ENCODE results near the gene PRKD2. TPM values are rescaled to one million over a fixed set of nuclear protein-coding genes. Genes with fewer than 3 reads are reported as not detected.

The PRKD2 gene
- total and polyA plus RNA-seq, 4 donors, result 7.3 to 14.4 (median 9.3) TPM

DNA sequence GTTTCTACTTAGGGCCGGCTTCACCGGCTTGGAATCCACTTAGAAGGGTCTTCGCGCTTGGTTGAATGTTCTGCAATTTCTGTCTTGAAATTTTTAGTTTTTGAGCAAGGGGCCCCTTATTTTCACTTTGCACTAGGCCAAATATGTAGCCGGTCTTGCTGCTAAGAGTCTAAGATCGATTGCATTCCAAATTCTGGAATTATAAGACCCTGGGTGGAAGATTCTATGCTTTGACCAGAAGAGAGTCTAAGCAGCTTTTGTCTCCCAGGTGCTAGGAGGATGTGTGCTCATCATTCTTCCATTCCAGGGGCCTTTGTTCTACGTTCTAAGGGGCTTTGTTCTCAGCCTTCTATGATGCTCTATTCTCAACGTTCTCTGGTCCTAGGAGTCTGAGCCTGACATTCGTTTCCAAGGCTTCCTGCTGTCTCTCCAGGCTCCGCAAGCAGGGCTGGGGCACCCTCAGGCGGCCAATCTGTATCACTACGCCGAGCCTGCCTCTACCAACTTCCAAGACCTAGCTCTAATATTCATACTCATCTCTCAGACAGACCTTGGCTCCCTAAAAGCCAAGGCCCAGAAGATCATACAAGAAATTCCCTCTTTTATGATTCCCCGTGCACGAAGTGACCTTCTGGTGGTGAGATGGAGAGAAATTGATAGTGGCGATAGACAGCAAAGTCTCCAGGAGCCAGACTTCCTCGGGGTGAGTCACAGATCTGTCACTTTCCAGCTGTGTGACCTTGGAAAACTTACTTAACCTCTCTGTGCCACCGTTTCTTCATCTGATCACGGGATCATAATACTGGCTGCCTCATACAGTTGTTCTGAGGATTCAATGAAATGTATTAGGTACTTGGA lies 55.0 kb downstream of the PRKD2 start:
- peak; percentile 72 for DNase-seq (ENCODE audit: low spot score)
- TF ChIP-seq, protein P1, sequence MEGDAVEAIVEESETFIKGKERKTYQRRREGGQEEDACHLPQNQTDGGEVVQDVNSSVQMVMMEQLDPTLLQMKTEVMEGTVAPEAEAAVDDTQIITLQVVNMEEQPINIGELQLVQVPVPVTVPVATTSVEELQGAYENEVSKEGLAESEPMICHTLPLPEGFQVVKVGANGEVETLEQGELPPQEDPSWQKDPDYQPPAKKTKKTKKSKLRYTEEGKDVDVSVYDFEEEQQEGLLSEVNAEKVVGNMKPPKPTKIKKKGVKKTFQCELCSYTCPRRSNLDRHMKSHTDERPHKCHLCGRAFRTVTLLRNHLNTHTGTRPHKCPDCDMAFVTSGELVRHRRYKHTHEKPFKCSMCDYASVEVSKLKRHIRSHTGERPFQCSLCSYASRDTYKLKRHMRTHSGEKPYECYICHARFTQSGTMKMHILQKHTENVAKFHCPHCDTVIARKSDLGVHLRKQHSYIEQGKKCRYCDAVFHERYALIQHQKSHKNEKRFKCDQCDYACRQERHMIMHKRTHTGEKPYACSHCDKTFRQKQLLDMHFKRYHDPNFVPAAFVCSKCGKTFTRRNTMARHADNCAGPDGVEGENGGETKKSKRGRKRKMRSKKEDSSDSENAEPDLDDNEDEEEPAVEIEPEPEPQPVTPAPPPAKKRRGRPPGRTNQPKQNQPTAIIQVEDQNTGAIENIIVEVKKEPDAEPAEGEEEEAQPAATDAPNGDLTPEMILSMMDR (IDR thresholded peaks at IDR 0.05; ENCODE audit: low read depth, low read length, missing input control), result peak; percentile 91
- TF ChIP-seq, protein P2, sequence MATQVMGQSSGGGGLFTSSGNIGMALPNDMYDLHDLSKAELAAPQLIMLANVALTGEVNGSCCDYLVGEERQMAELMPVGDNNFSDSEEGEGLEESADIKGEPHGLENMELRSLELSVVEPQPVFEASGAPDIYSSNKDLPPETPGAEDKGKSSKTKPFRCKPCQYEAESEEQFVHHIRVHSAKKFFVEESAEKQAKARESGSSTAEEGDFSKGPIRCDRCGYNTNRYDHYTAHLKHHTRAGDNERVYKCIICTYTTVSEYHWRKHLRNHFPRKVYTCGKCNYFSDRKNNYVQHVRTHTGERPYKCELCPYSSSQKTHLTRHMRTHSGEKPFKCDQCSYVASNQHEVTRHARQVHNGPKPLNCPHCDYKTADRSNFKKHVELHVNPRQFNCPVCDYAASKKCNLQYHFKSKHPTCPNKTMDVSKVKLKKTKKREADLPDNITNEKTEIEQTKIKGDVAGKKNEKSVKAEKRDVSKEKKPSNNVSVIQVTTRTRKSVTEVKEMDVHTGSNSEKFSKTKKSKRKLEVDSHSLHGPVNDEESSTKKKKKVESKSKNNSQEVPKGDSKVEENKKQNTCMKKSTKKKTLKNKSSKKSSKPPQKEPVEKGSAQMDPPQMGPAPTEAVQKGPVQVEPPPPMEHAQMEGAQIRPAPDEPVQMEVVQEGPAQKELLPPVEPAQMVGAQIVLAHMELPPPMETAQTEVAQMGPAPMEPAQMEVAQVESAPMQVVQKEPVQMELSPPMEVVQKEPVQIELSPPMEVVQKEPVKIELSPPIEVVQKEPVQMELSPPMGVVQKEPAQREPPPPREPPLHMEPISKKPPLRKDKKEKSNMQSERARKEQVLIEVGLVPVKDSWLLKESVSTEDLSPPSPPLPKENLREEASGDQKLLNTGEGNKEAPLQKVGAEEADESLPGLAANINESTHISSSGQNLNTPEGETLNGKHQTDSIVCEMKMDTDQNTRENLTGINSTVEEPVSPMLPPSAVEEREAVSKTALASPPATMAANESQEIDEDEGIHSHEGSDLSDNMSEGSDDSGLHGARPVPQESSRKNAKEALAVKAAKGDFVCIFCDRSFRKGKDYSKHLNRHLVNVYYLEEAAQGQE (IDR thresholded peaks at IDR 0.05), result no peak
- TF ChIP-seq NR2F2 (IDR thresholded peaks at IDR 0.05), result peak; percentile 49
- no peak for TF ChIP-seq RXRA (IDR thresholded peaks at IDR 0.05)
- peak; percentile 98 for TF ChIP-seq RAD21 (IDR thresholded peaks at IDR 0.05)
- Histone ChIP-seq H3K9ac (ENCODE audit: low read depth in 1 of 2, low read length in 2 of 2) (no peak overlapping the region), H3K9me3 (ENCODE audit: control insufficient read depth in 4 of 4, low read length in 3 of 4) (no peaks in the 10 kb centered on the region), H3K27ac (ENCODE audit: low read depth in 1 of 2, low read length in 2 of 2) (peak overlapping the region in 1 of 2 donors; percentile 57), H3K36me3 (ENCODE audit: control insufficient read depth in 4 of 4, insufficient read depth in 3 of 4, low read depth in 1 of 4, low read length in 3 of 4) (no peaks in the 10 kb centered on the region), H3K4me1 (ENCODE audit: control insufficient read depth in 4 of 4, insufficient read depth in 4 of 4, low read length in 3 of 4) (peaks cover 5 to 26% (median 12%) of the 10 kb centered on the region in 4 donors), H3K4me3 (ENCODE audit: low read depth in 1 of 3, low read length in 3 of 3) (peak overlapping the region; percentile 12 to 24 (median 24)), H3K27me3 (ENCODE audit: control insufficient read depth in 4 of 4, insufficient read depth in 4 of 4, low read length in 3 of 4) (peaks cover 0 to 7% (median 4%) of the 10 kb centered on the region in 4 donors)
- WGBS, result 7% methylated on average over 19 of the region's 19 CpGs

DNA sequence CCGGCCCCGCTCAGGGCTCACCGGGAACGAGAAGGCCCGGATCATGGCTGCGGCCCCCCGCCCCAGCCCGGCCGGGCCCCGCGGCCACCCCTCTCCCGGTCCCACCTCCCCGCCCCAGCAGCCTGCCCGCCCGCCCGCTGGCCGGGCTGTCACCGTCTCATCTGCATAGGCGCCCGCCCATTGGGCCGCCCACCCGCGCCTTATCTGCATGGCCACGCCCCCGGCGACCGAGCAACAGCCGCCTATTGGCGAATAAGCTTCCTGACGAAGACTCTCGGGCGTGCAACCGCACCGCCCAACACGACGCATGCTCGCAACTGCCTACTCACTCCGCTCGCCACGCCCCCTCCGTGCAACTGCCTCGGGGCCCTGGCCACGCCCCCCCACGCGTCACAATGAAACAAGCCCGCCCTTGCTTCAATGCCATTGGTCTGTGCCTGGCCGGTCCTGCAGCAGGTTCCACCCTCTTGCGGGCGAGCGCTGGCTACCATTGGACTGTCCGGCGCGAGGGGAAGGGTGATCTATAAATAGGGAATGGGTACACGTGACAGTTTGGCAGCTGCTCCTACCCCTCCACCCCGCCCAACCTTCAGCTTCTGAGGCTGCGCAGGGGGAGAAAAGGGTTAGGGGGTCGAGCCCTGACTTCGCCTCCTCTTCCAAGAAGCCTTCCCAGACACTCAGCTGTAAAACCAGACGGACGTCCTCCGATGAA lies 55.7 kb downstream of the PRKD2 start, which contains the start of gene DACT3:
Gene DACT3, minus strand, starts transcription at position 163 of the 712 bp plus-strand sequence. Its CDS starts 118 bp downstream, at position 45.
- under 1% methylated on average over 61 of the region's 61 CpGs for WGBS
- Histone ChIP-seq H3K9ac (ENCODE audit: low read depth in 1 of 2, low read length in 2 of 2) (no peak within 1 kb of the TSS), H3K9me3 (ENCODE audit: control insufficient read depth in 4 of 4, low read length in 3 of 4) (no peaks in the 10 kb centered on the region), H3K27ac (ENCODE audit: low read depth in 1 of 2, low read length in 2 of 2) (peak within 1 kb of the TSS; percentile 43 to 69), H3K36me3 (ENCODE audit: control insufficient read depth in 4 of 4, insufficient read depth in 3 of 4, low read depth in 1 of 4, low read length in 3 of 4) (no peaks in the 10 kb centered on the region), H3K4me3 (ENCODE audit: low read depth in 1 of 3, low read length in 3 of 3) (peak within 1 kb of the TSS; percentile 12 to 66 (median 24)), H3K4me1 (ENCODE audit: control insufficient read depth in 4 of 4, insufficient read depth in 4 of 4, low read length in 3 of 4) (peaks cover 5 to 26% (median 12%) of the 10 kb centered on the region in 4 donors), H3K27me3 (ENCODE audit: control insufficient read depth in 4 of 4, insufficient read depth in 4 of 4, low read length in 3 of 4) (peaks cover 0 to 7% (median 4%) of the 10 kb centered on the region in 4 donors)
- no peak for TF ChIP-seq HNF4G (IDR thresholded peaks at IDR 0.05)
- TF ChIP-seq FOXA1 (IDR thresholded peaks at IDR 0.05), result peak; percentile 13
- TF ChIP-seq HNF4A (conservative IDR thresholded peaks at IDR 0.05), result peak in 1 of 2 donors; percentile 10
- peak; percentile 69 for TF ChIP-seq NR2F2 (IDR thresholded peaks at IDR 0.05)
- peak; percentile 50 for TF ChIP-seq FOXA2 (IDR thresholded peaks at IDR 0.05)
- TF ChIP-seq JUND (IDR thresholded peaks at IDR 0.05), result peak in 1 of 2 donors; percentile 22
- TF ChIP-seq, protein P3, sequence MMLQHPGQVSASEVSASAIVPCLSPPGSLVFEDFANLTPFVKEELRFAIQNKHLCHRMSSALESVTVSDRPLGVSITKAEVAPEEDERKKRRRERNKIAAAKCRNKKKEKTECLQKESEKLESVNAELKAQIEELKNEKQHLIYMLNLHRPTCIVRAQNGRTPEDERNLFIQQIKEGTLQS (IDR thresholded peaks at IDR 0.05), result no peak
- TF ChIP-seq, protein P4, sequence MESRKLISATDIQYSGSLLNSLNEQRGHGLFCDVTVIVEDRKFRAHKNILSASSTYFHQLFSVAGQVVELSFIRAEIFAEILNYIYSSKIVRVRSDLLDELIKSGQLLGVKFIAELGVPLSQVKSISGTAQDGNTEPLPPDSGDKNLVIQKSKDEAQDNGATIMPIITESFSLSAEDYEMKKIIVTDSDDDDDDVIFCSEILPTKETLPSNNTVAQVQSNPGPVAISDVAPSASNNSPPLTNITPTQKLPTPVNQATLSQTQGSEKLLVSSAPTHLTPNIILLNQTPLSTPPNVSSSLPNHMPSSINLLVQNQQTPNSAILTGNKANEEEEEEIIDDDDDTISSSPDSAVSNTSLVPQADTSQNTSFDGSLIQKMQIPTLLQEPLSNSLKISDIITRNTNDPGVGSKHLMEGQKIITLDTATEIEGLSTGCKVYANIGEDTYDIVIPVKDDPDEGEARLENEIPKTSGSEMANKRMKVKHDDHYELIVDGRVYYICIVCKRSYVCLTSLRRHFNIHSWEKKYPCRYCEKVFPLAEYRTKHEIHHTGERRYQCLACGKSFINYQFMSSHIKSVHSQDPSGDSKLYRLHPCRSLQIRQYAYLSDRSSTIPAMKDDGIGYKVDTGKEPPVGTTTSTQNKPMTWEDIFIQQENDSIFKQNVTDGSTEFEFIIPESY (IDR thresholded peaks at IDR 0.05), result no peak
- TF ChIP-seq EGR1 (IDR thresholded peaks at IDR 0.05; ENCODE audit: low read depth in 2 of 2), result peak in 1 of 2 donors; percentile 71
- TF ChIP-seq YY1 (IDR thresholded peaks at IDR 0.05), result peak; percentile 58
- TF ChIP-seq SP1 (IDR thresholded peaks at IDR 0.05), result peak; percentile 92
- TF ChIP-seq, protein P2 (IDR thresholded peaks at IDR 0.05), result peak; percentile 7
- TF ChIP-seq, protein P5, sequence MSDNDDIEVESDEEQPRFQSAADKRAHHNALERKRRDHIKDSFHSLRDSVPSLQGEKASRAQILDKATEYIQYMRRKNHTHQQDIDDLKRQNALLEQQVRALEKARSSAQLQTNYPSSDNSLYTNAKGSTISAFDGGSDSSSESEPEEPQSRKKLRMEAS (IDR thresholded peaks at IDR 0.05), result peak; percentile 70
- no peak for TF ChIP-seq RXRA (IDR thresholded peaks at IDR 0.05)
- peak; percentile 100 for DNase-seq (ENCODE audit: low spot score)

All from liver (tissue), 9 donors.